Common myeloid progenitor, CD34-positive (primary cell): Measurements from ENCODE around the gene TMC1.

Experiments
- CTCF ChIA-PET: fragments of 350-600 bp; sonication (Branson Sonifier 250); formaldehyde crosslinking; loops from one replicate; lab custom pipeline; 2021; ENCODE audit warnings: antibody characterized with exemption; lab: Charles Lee
- POLR2A ChIA-PET: fragments of 350-600 bp; sonication (Branson Sonifier 250); formaldehyde crosslinking; loops from one replicate; lab custom pipeline; 2021; ENCODE audit warnings: antibody characterized with exemption; lab: Charles Lee
- DNase-seq, 3 donors: peaks; one replicate each; pipeline versions ENCODE4 v3.0.0 to v3.0.0-alpha.2; 2013
- H3K27ac ChIP-seq, 2 experiments: 1 replicate in 1 of 2; 2 replicates in 1 of 2; pipeline ENCODE4 v1.7.0; 2013; ENCODE audit warnings: inconsistent platforms in 2 of 2, low read length in 2 of 2, mild to moderate bottlenecking in 2 of 2, low read depth in 1 of 2, moderate library complexity in 1 of 2; ENCODE audit not compliant: severe bottlenecking in 2 of 2, insufficient read depth in 1 of 2, poor library complexity in 1 of 2
- H3K27me3 ChIP-seq, 5 experiments: replicated peaks in 2 of 5; 1 replicate in 3 of 5; 2 replicates in 2 of 5; pipeline versions ENCODE4 v1.6.1 to v1.7.0; 2013; ENCODE audit warnings: low read length in 4 of 5, mild to moderate bottlenecking in 2 of 5, moderate library complexity in 2 of 5, inconsistent platforms in 1 of 5; ENCODE audit not compliant: insufficient read depth in 5 of 5, control insufficient read depth in 4 of 5
- H3K36me3 ChIP-seq, 4 experiments: 1 replicate in 2 of 4; 2 replicates in 2 of 4; pipeline versions ENCODE4 v1.6.1 to v1.7.0; 2013; ENCODE audit warnings: low read length in 3 of 4, control low read depth in 1 of 4, mild to moderate bottlenecking in 1 of 4; ENCODE audit not compliant: control insufficient read depth in 4 of 4, insufficient read depth in 4 of 4
- H3K4me1 ChIP-seq, 4 experiments: 1 replicate in 3 of 4; 2 replicates in 1 of 4; pipeline versions ENCODE4 v1.6.1 to v1.7.1; 2013; ENCODE audit warnings: low read length in 3 of 4, mild to moderate bottlenecking in 3 of 4, control low read depth in 1 of 4, inconsistent platforms in 1 of 4, moderate library complexity in 1 of 4; ENCODE audit not compliant: control insufficient read depth in 4 of 4, insufficient read depth in 4 of 4; ENCODE audit errors: control extremely low read depth in 1 of 4
- H3K4me3 ChIP-seq, 7 experiments: 1 replicate in 4 of 7; 2 replicates in 3 of 7; pipeline versions ENCODE4 v1.5.1 to v1.7.0; 2013; ENCODE audit warnings: mild to moderate bottlenecking in 7 of 7, low read length in 6 of 7, moderate library complexity in 6 of 7, inconsistent platforms in 2 of 7, low read depth in 2 of 7, control low read depth in 1 of 7; ENCODE audit not compliant: insufficient read depth in 4 of 7, control insufficient read depth in 1 of 7; ENCODE audit errors: extremely low read depth in 1 of 7
- H3K9me3 ChIP-seq, 5 experiments: 1 replicate in 4 of 5; 2 replicates in 1 of 5; pipeline versions ENCODE4 v1.6.1 to v1.7.1; 2013; ENCODE audit warnings: low read length in 4 of 5, mild to moderate bottlenecking in 2 of 5, inconsistent platforms in 1 of 5, low read depth in 1 of 5, moderate library complexity in 1 of 5; ENCODE audit not compliant: control insufficient read depth in 4 of 5, insufficient read depth in 2 of 5; ENCODE audit errors: control extremely low read depth in 1 of 5
- WGBS: methylation state at CpG from one replicate; pipeline ENCODE4 v1.1.5; 2013; ENCODE audit not compliant: insufficient coverage; 5-methylcytosine and 5-hydroxymethylcytosine counted together

TMC1 gene

DNA sequence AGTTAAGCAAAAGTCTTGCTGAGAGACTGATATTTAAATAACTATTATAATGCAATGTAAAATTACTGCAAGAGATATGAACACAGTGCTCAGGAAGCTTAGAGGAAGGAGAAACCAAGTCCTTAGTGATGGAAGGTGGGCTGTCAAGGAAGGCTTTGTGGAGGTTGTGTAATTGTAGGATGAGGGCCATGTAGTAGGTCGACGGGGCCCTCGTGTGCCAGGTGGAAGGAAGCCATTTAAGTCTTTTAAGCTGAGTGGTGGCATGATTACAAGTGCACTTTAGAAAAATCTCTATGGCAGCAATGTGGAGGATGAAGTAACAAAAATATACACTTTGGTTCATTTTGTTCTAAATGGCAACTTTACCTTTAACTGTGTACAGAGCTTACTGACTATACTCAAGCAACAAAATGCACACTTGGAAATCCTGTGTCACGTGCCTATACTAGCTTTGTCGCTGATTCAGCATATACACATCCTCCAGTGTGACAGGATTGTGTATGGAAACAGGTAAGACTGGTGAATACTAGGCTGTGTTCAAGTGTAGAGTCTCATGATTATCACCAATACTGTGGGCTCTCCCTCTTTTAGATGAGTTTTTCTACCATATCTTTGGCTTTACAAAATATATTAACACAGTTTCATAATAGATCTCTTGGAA is 78.6 kb downstream of the TMC1 start:
- H3K4me1 ChIP-seq: no peaks in the 10 kb centered on the region
- H3K4me3 ChIP-seq: no peak overlapping the region
- H3K36me3 ChIP-seq: no peaks in the 10 kb centered on the region
- H3K27me3 ChIP-seq: peaks cover 0 to 2% (median 0%) of the 10 kb centered on the region in 5 experiments
- whole genome bisulfite sequencing: 89% methylated on average over 5 of the region's 5 CpGs
- H3K9me3 ChIP-seq: no peaks in the 10 kb centered on the region
- POLR2A ChIA-PET: no interaction called here
- no peak overlapping the region for H3K27ac ChIP-seq
- no peak for DNase-seq
- CTCF ChIA-PET: interaction anchor here (2.9 to 14.0 kb wide), 2 partner anchors 9 to 321 kb away, joined by 14 to 118 read pairs; no protein-coding TSS in a partner anchor

DNA sequence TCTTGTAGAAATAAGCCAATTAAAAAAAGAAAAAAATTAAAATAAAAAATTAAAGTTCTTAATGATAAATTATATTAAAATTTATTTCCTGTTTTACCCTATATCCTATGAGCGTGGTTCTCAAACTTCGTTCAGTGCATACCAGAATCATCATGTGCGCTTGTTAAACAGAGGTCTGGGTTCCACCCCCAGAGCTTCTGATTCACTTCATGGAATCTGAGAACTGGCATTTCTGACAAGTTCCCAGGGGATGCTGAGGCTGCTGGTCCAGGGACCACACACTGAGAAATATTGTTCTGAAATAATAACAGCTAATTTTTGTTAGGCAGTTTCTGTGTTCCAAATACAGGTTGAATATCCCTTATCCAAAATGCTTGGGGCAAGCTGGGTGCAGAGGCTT is 79.3 kb downstream of the TMC1 start:
- Histone ChIP-seq H3K4me3 (no peak overlapping the region), H3K4me1 (no peaks in the 10 kb centered on the region), H3K27ac (no peak overlapping the region), H3K9me3 (no peaks in the 10 kb centered on the region), H3K36me3 (no peaks in the 10 kb centered on the region), H3K27me3 (peaks cover 0 to 2% (median 0%) of the 10 kb centered on the region in 5 experiments)
- POLR2A ChIA-PET: no interaction called here
- 93% methylated on average over 3 of the region's 3 CpGs for WGBS
- CTCF ChIA-PET: interaction anchor here (1.3 to 14.0 kb wide), 3 partner anchors 9 to 322 kb away, joined by 3 to 118 read pairs (median 14); no protein-coding TSS in a partner anchor
- no peak for DNase-seq

DNA sequence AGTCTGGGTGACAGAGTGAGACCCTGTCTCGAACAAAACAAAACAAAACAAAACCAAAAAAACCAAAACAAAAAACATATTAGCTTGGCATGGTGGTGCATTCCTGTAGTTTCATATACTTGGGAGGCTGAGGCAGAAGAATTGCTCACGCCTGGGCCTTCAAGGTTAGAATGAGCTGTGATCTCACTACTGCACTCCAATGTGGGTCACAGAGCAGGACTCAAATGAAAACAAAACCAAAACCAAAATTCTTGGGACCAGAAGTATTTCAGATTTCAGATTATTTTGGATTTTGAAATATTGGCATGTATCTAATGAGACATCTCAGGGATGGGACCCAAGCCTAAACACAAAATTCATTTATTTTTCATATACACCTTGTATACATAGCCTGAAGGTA is 80.2 kb downstream of the TMC1 start:
- H3K27me3 ChIP-seq: peaks cover 0 to 2% (median 0%) of the 10 kb centered on the region in 5 experiments
- H3K4me1 ChIP-seq: no peaks in the 10 kb centered on the region
- DNase-seq: no peak
- H3K9me3 ChIP-seq: no peaks in the 10 kb centered on the region
- CTCF ChIA-PET: interaction anchor here (0.8 to 2.9 kb wide), 3 partner anchors 10 to 302 kb away, joined by 3 to 14 read pairs (median 3); no protein-coding TSS in a partner anchor
- WGBS: 100% methylated on average over 1 of the region's 2 CpGs
- H3K4me3 ChIP-seq: no peak overlapping the region
- POLR2A ChIA-PET: interaction anchor here (0.6 kb wide), 1 partner anchor 292 kb away, joined by 3 read pairs; no protein-coding TSS in a partner anchor
- H3K36me3 ChIP-seq: no peaks in the 10 kb centered on the region
- H3K27ac ChIP-seq: no peak overlapping the region

DNA sequence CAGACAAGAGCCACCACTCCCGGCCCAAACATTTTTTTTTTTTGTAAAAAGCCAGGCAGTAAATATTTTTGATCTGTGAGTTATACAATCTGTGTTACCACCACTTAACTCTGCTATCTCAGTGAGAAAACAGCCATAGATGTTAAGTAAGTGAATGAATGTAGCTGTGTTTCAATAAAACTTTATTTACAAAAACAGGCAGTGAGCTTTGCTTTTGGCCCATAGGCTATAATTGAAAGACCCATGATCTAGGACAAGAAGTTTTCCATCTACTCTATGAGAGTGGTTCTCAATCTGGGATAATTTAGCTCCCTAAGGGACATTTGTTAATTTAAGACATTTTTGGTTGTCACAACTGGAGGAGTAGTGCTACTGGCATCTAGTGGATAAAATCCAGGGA is 91.0 kb downstream of the TMC1 start:
- peaks cover 0 to 4% (median 0%) of the 10 kb centered on the region in 5 experiments for H3K27me3 ChIP-seq
- POLR2A ChIA-PET: no interaction called here

DNA sequence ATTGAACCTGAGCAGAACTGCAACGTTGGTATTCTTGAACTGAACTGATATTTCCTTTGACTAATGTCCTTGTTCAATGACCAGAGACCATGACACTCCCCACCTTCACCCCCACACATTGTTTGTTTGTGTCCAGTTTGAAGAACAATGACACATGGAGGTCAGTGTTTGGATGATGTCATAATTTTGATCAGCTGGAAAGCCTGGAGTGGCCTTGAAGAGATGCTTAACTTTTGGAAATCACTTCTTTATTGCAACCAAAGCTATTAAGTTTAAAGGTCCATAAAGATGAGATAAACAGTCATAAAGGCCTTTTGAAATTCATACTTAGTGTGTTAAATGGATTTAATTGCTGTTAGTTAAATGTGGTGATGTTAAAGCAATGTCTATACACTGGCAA is 92.7 kb downstream of the TMC1 start:
- H3K27ac ChIP-seq: no peak overlapping the region
- H3K27me3 ChIP-seq: peaks cover 0 to 4% (median 0%) of the 10 kb centered on the region in 5 experiments
- ChIA-PET CTCF (no interaction called here), POLR2A (no interaction called here)
- no peak overlapping the region for H3K4me3 ChIP-seq
- no peaks in the 10 kb centered on the region for H3K36me3 ChIP-seq
- DNase-seq: no peak
- WGBS: no CpG with 5 or more reads among the region's 1 CpG
- H3K9me3 ChIP-seq: no peaks in the 10 kb centered on the region
- no peaks in the 10 kb centered on the region for H3K4me1 ChIP-seq

More for the DNA sequence above, 91.0 kb downstream of the TMC1 start:
- CTCF ChIA-PET: interaction anchor here (1.3 kb wide), 1 partner anchor 329 kb away, joined by 3 read pairs; no protein-coding TSS in a partner anchor
- Histone ChIP-seq H3K9me3 (no peaks in the 10 kb centered on the region), H3K4me3 (no peak overlapping the region), H3K4me1 (no peaks in the 10 kb centered on the region), H3K27ac (no peak overlapping the region), H3K36me3 (no peaks in the 10 kb centered on the region)
- no peak for DNase-seq
- WGBS: no CpG with 5 or more reads among the region's 1 CpG

DNA sequence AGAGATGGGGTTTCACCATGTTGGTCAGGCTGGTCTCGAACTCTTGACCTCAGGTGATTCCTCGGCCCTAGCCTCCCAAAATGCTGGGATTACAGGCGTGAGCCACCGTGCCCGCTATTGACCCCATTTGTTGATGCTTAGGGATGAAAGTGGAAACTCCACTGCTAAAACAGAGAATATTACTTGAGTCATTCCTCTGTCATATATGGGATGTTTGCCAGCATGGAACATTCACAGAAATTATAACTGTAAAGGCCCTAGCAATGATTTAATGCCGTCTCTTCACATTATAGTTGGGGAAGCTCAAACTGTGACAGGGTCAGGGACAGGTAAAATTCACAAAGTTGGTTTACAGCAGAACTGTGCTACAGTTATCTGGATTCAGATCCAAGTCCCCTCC is 94.5 kb downstream of the TMC1 start:
- no peak overlapping the region for H3K27ac ChIP-seq
- POLR2A ChIA-PET: no interaction called here

DNA sequence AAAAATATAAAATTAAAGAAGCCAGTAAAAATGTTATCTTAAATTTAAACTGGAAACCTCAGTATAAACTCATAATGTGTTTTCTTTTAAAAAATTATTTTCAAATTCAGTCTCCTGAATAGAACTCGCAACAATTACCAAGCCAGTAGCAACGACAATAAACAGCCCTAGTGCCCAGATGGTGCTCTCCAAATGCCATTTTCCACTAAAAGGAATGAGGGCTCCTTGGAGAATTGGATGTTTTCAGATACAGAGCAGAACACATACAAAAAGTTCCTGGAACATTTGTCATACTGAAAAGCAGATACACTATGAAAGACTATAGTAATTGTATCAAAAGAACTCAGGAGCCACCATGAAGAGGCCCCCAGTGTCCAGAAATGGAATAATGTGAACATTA is 97.4 kb downstream of the TMC1 start:
- DNase-seq: no peak
- POLR2A ChIA-PET: no interaction called here
- no peaks in the 10 kb centered on the region for H3K9me3 ChIP-seq
- no peaks in the 10 kb centered on the region for H3K4me1 ChIP-seq
- 100% methylated on average over 2 of the region's 2 CpGs for WGBS
- H3K27me3 ChIP-seq: no peaks in the 10 kb centered on the region
- H3K4me3 ChIP-seq: no peak overlapping the region
- no peaks in the 10 kb centered on the region for H3K36me3 ChIP-seq
- H3K27ac ChIP-seq: no peak overlapping the region
- CTCF ChIA-PET: no interaction called here

More for the DNA sequence above, 94.5 kb downstream of the TMC1 start:
- 94% methylated on average over 6 of the region's 6 CpGs for WGBS
- Histone ChIP-seq H3K27me3 (peaks cover 0 to 4% (median 0%) of the 10 kb centered on the region in 5 experiments), H3K4me3 (no peak overlapping the region), H3K4me1 (no peaks in the 10 kb centered on the region), H3K36me3 (no peaks in the 10 kb centered on the region), H3K9me3 (no peaks in the 10 kb centered on the region)
- CTCF ChIA-PET: no interaction called here
- no peak for DNase-seq
